BLaER1 (cell line): ENCODE results near the gene ZNF184.

ENCODE experiments used
- H3K27ac ChIP-seq: shearing (Covaris generic); formaldehyde crosslinking; 2 replicates; pipeline ENCODE4 v1.8.1; 2022
- H3K27me3 ChIP-seq: shearing (Covaris generic); formaldehyde crosslinking; 2 replicates; pipeline ENCODE4 v1.8.1; 2022
- H3K36me3 ChIP-seq: shearing (Covaris generic); formaldehyde crosslinking; 2 replicates; pipeline ENCODE4 v1.8.1; 2022
- H3K4me1 ChIP-seq: shearing (Covaris generic); formaldehyde crosslinking; 2 replicates; pipeline ENCODE4 v1.8.1; 2022
- H3K4me2 ChIP-seq: shearing (Covaris generic); formaldehyde crosslinking; 2 replicates; pipeline ENCODE4 v1.8.1; 2022
- H3K4me3 ChIP-seq: shearing (Covaris generic); formaldehyde crosslinking; 2 replicates; pipeline ENCODE4 v1.8.1; 2022
- H3K9ac ChIP-seq: shearing (Covaris generic); formaldehyde crosslinking; 2 replicates; pipeline ENCODE4 v1.8.1; 2022
- H3K9me3 ChIP-seq: shearing (Covaris generic); formaldehyde crosslinking; 2 replicates; pipeline ENCODE4 v1.8.1; 2022
- H4K20me1 ChIP-seq: shearing (Covaris generic); formaldehyde crosslinking; 2 replicates; pipeline ENCODE4 v1.8.1; 2022
- Cebpa-rat ChIP-seq: shearing (Covaris generic); IDR thresholded peaks from 2 replicates; pipeline ENCODE4 v1.8.1; 2022

Gene ZNF184

DNA sequence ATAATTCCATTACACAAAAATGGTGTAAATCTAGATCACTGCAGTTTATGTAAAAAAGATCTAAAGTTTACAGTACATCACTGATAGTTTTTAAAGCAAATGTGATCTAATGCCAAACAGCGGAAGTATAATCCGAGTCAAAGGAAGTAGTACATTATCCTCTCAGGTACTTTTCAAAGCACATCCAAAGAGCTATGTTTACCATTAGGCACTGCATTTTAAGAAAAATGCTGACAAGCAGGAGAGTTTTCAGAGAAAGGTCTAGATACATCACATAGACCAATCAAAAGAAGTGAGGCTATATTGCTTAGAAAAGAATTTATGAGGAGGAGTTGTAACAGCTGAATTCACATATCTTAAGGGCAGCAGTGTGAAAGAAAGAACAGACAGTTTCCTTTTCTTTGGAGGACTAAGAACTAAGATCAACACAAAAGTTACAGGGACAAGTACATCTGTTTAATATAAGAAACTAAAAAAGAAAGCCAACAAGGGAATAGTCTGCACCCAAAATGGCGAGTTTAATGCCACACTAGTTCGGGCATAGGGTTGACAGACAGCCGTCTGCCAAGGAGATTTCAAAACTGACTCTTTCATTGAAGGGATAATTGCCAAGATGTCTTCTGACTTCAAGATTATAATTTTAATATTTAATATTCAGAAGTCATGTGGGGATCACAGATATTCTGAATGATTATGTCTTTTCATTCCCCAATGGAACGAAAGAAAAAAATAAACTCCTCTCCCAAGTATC lies 1.4 kb downstream of the ZNF184 start:
- H3K4me2 ChIP-seq: peak overlapping the region; percentile 77
- no peaks in the 10 kb centered on the region for H4K20me1 ChIP-seq
- H3K27ac ChIP-seq: peak overlapping the region; percentile 94
- peaks cover 40% of the 10 kb centered on the region for H3K36me3 ChIP-seq
- H3K4me3 ChIP-seq: peak overlapping the region; percentile 89
- no peaks in the 10 kb centered on the region for H3K27me3 ChIP-seq
- peak overlapping the region; percentile 92 for H3K9ac ChIP-seq
- peaks cover 41% of the 10 kb centered on the region for H3K9me3 ChIP-seq
- no peak for TF ChIP-seq Cebpa-rat
- peaks cover 22% of the 10 kb centered on the region for H3K4me1 ChIP-seq

DNA sequence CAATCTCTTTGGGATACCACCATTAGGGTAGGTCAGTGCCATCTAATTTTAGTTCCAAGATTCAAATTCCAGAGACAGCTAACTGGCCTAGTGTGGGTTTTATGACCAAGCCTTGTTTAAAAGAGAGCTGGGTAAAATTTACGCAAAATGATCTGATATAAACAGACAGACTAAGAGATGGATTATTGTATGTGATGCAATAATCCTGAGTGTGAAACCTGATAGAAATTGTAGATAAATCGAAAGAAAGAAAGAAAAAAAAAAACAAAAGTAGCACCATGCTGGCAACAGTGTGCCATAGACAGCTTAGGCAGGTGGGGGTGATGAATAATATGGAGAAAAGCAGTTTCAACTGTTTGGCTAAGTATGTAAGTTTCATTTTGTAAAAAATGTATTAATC lies 2.9 kb downstream of the ZNF184 start:
- peaks cover 22% of the 10 kb centered on the region for H3K4me1 ChIP-seq
- H3K27ac ChIP-seq: no peak overlapping the region
- H3K27me3 ChIP-seq: no peaks in the 10 kb centered on the region
- H3K36me3 ChIP-seq: peaks cover 55% of the 10 kb centered on the region
- H3K4me3 ChIP-seq: peak overlapping the region; percentile 89; the same call in 1 of the 2 replicates
- TF ChIP-seq Cebpa-rat: no peak
- H3K4me2 ChIP-seq: peak overlapping the region; percentile 77
- H3K9ac ChIP-seq: no peak overlapping the region
- H3K9me3 ChIP-seq: peaks cover 56% of the 10 kb centered on the region
- no peaks in the 10 kb centered on the region for H4K20me1 ChIP-seq

DNA sequence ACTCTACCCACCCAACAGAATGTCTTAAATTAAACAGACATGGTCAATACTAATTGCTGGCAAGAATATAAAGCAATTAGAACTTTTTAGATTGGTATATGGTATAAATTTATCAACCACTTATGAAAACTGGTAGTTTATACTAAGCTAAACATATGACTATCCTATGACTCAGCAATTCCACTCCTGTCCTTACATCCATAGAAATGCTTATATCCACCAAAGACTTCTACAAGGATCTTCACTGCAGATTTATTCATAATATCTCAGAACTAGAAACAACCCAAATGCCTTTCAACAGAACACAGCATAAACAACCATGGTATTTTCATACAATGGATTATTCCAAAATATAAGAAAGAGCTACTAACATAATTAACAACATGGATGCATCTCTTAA lies 4.6 kb downstream of the ZNF184 start:
- Histone ChIP-seq H3K36me3 (peaks cover 72% of the 10 kb centered on the region), H3K9ac (no peak overlapping the region), H3K4me2 (no peak overlapping the region), H3K4me3 (no peak overlapping the region; the same call in 1 of the 2 replicates), H3K4me1 (peaks cover 18% of the 10 kb centered on the region), H3K27ac (no peak overlapping the region), H3K27me3 (no peaks in the 10 kb centered on the region), H3K9me3 (peaks cover 73% of the 10 kb centered on the region), H4K20me1 (no peaks in the 10 kb centered on the region)
- TF ChIP-seq Cebpa-rat: no peak

DNA sequence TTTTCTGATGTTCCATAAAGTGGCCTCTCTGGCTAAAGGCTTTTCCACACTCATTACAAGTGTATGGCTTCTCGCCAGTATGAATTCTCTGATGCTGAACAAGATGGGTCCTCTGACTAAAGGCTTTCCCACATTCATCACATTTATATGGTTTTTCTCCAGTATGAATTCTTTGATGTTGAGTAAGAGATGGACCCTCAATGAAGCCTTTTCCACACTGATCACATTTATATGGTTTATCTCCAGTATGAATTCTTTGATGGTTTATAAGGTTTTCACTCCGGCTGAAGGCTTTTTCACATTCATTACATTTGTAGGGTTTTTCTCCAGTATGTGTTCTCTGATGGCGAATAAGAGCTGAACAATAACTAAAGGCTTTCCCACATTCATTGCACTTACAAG lies 20.4 kb downstream of the ZNF184 start:
- no peaks in the 10 kb centered on the region for H3K4me1 ChIP-seq
- no peak overlapping the region for H3K9ac ChIP-seq
- no peak overlapping the region for H3K4me2 ChIP-seq
- no peak for TF ChIP-seq Cebpa-rat
- H3K9me3 ChIP-seq: peaks cover 100% of the 10 kb centered on the region
- peak overlapping the region; percentile 43 for H3K4me3 ChIP-seq
- no peaks in the 10 kb centered on the region for H3K27me3 ChIP-seq
- no peaks in the 10 kb centered on the region for H4K20me1 ChIP-seq
- no peak overlapping the region for H3K27ac ChIP-seq
- peaks cover 100% of the 10 kb centered on the region for H3K36me3 ChIP-seq

DNA sequence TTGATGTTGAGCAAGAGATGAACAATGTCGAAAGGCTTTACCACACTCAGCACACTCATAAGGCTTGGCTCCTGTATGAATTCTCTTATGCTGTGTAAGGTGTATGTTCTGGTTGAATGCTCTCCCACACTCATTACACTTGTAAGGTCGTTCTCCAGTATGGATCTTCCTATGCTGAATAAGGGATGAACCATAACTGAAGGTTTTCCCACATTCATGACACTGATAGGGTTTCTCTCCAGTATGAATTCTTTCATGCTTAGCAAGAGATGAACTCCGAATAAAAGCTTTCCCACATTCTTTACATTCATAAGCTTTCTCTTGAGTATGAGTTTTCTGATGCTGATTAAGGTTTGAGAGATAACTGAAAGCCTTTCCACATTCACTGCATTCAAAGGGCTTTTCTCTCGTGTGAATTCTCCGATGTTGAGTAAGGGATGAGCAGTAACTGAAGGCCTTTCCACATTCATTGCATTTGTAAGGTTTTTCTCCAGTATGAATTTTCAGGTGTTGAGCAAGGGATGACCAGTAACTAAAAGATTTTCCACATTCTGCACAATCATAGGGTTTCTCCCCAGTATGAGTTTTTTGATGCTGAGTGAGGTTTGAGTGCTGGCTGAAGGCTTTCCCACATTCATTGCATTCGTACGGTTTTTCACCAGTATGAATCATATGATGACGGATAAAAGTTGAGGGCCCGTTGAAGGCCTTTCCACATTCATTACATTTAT lies 21.1 kb downstream of the ZNF184 start:
- no peak for TF ChIP-seq Cebpa-rat
- no peaks in the 10 kb centered on the region for H3K27me3 ChIP-seq
- H3K9me3 ChIP-seq: peaks cover 100% of the 10 kb centered on the region
- no peak overlapping the region for H3K4me2 ChIP-seq
- H3K9ac ChIP-seq: no peak overlapping the region
- no peaks in the 10 kb centered on the region for H4K20me1 ChIP-seq
- H3K36me3 ChIP-seq: peaks cover 100% of the 10 kb centered on the region
- no peak overlapping the region for H3K27ac ChIP-seq
- peak overlapping the region; percentile 43 for H3K4me3 ChIP-seq
- no peaks in the 10 kb centered on the region for H3K4me1 ChIP-seq

DNA sequence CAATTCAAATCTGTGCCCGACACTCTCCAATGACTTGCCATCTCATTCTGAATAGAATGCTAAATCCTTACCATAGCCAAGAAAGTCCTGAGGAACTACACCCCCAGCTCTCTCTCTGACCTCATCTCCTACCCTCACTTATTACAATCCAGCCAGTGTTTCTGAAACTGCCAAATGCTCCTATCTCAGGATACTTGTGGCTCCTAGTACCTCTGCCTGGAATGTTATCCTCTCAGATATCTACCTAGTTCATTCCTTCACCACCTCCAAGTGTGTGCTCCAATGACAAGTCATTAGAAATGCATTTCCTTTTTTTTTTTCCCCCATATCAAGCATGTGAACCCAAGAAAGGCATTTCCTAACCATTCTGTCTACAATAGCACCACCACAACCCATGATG lies 24.4 kb downstream of the ZNF184 start:
- Histone ChIP-seq H4K20me1 (no peaks in the 10 kb centered on the region), H3K9me3 (peaks cover 100% of the 10 kb centered on the region), H3K4me2 (no peak overlapping the region), H3K4me3 (0 out of 2 replicates have a peak overlapping the region, but pooled peaks have one; percentile 18), H3K4me1 (no peaks in the 10 kb centered on the region), H3K9ac (no peak overlapping the region), H3K27ac (no peak overlapping the region), H3K36me3 (peaks cover 95% of the 10 kb centered on the region), H3K27me3 (no peaks in the 10 kb centered on the region)
- TF ChIP-seq Cebpa-rat: no peak

DNA sequence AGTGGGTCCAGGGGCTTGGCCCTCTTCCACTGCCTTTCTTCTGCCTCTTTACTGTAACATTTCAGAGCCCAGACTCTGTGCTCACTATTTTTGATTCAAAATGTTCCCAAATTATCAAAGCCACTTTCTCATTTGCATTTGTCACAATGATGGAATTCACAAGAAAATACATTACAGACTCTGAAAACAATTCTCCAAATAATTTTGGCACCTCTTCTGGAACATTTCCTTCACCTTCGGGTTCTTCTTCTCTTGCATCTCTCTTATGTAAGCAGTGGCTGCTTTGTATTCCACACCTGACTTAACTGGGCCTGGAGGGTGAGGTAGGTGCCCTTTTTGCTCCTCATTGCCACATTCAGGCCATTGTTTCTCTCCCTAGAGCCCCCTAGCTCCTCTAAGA lies 30.0 kb downstream of the ZNF184 start:
- no peak overlapping the region for H3K4me2 ChIP-seq
- TF ChIP-seq Cebpa-rat: no peak

DNA sequence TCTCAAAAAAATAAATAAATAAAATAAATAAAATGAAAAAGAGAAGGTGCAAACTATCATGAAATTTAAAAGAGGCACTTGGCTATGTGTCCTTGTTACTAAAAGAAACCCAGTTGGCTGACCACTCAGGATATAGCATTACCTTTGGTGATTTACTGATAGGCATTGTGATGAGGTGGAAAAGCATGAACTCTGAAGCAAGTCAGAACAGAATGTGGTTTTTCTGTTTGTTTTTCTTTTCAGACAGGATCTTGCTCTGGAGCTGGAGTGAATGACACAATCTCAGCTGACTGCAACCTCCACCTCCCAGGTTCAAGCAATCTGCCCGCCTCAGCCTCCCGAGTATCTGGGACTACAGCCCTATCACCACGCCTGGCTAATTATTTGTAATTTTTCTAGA lies 31.9 kb downstream of the ZNF184 start:
- Histone ChIP-seq H3K27ac (no peak overlapping the region), H3K9me3 (peaks cover 59% of the 10 kb centered on the region), H3K4me2 (no peak overlapping the region), H3K4me1 (no peaks in the 10 kb centered on the region), H3K9ac (no peak overlapping the region), H4K20me1 (no peaks in the 10 kb centered on the region), H3K36me3 (peaks cover 48% of the 10 kb centered on the region), H3K4me3 (no peak overlapping the region), H3K27me3 (no peaks in the 10 kb centered on the region)
- TF ChIP-seq Cebpa-rat: no peak

More for the DNA sequence above, 30.0 kb downstream of the ZNF184 start:
- H3K9ac ChIP-seq: no peak overlapping the region
- H3K9me3 ChIP-seq: peaks cover 76% of the 10 kb centered on the region
- peaks cover 67% of the 10 kb centered on the region for H3K36me3 ChIP-seq
- no peak overlapping the region for H3K4me3 ChIP-seq
- H3K27ac ChIP-seq: no peak overlapping the region
- H3K27me3 ChIP-seq: no peaks in the 10 kb centered on the region
- no peaks in the 10 kb centered on the region for H3K4me1 ChIP-seq
- no peaks in the 10 kb centered on the region for H4K20me1 ChIP-seq

DNA sequence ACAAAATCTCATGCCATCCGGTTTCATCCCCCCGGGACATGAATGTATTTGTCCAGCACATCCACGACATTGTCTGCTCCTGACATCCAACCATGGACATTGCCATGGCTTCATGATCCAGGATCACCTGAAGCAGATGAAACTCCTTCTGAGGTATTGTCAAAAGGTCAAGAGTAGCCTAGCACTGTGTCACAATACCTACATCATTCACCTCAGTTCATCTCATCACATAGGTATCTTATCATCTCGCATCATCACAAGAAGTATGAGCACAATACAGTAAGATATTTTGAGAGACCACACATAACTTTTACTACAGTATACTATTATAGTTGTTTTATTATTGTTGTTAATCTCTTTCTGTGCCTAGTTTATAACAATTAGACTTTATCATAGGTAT lies 33.5 kb downstream of the ZNF184 start:
- no peak overlapping the region for H3K4me2 ChIP-seq
- no peaks in the 10 kb centered on the region for H4K20me1 ChIP-seq
- H3K4me1 ChIP-seq: no peaks in the 10 kb centered on the region
- no peak overlapping the region for H3K9ac ChIP-seq
- H3K9me3 ChIP-seq: peaks cover 56% of the 10 kb centered on the region
- no peak for TF ChIP-seq Cebpa-rat
- no peak overlapping the region for H3K4me3 ChIP-seq
- H3K27me3 ChIP-seq: no peaks in the 10 kb centered on the region
- H3K27ac ChIP-seq: no peak overlapping the region
- peaks cover 31% of the 10 kb centered on the region for H3K36me3 ChIP-seq

DNA sequence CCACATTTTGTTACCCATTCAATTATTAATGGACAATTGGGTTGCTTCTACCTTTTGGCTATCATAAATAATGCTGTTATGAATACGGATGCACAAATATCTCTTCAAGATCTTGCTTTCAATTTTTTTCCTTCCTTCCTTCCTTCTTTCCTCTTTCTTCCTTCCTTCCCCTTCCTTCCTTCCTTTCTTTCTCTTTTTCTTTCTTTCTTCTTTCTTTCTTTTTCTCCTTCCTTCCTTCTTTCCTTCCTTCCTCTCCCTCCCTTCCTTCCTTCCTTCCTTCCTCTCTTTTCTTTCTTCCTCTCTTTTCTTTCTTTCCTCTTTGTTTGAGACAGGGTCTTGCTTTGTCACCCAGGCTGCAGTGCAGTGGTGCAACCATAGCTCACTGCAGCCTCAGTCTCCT lies 39.2 kb downstream of the ZNF184 start:
- Histone ChIP-seq H3K27me3 (no peaks in the 10 kb centered on the region), H3K4me1 (no peaks in the 10 kb centered on the region), H3K4me3 (no peak overlapping the region), H3K36me3 (no peaks in the 10 kb centered on the region), H3K9ac (no peak overlapping the region), H4K20me1 (no peaks in the 10 kb centered on the region), H3K9me3 (peaks cover 24% of the 10 kb centered on the region), H3K27ac (no peak overlapping the region), H3K4me2 (no peak overlapping the region)
- no peak for TF ChIP-seq Cebpa-rat
